Heart left ventricle (tissue), 16 donors: ENCODE data around the gene C2orf92. TPM values are rescaled to one million over a fixed set of nuclear protein-coding genes. Genes with fewer than 3 reads are reported as not detected.
A peak's percentile ranks its signal among the peaks of the same experiment; 100 is the strongest.
"Not testable (repeated sequence)": the region's sequence is repeated elsewhere in the genome, so short reads cannot be mapped to it uniquely, and the experiment has no call there.

Experiments used
- ATAC-seq, 4 donors: fragments of 200-7000 bp; cut with Tn5 transposase; one replicate each; pipeline ENCODE4 v1.9.1; 2020 to 2022; ENCODE audit warnings: moderate library complexity in 4 of 4, mild to moderate bottlenecking in 3 of 4, moderate number of reproducible peaks in 1 of 4
- DNase-seq, 5 donors: peaks; one replicate each; pipeline ENCODE4 v3.0.0-alpha.2; 2020
- H3K27ac ChIP-seq, 12 donors: fragments of 200-600 bp; sonication (generic) in 4 of 12; one replicate each; pipeline versions ENCODE4 v1.5.0 to v1.8.0; 2016 to 2022; ENCODE audit warnings: mild to moderate bottlenecking in 2 of 12
- H3K27me3 ChIP-seq, 9 donors: fragments of 200-600 bp; sonication (generic) in 2 of 9; one replicate each; pipeline versions ENCODE4 v1.5.1 to v1.8.0; 2016 to 2022; ENCODE audit warnings: mild to moderate bottlenecking in 3 of 9
- H3K36me3 ChIP-seq, 9 donors: fragments of 200-600 bp; sonication (generic) in 2 of 9; one replicate each; pipeline versions ENCODE4 v1.5.0 to v1.8.0; 2018 to 2022; ENCODE audit warnings: mild to moderate bottlenecking in 2 of 9
- H3K4me1 ChIP-seq, 12 donors: fragments of 200-600 bp; sonication (generic) in 4 of 12; one replicate each; pipeline versions ENCODE4 v1.5.0 to v1.8.0; 2016 to 2022; ENCODE audit warnings: mild to moderate bottlenecking in 3 of 12
- H3K4me3 ChIP-seq, 12 donors: fragments of 200-600 bp; sonication (generic) in 4 of 12; one replicate each; pipeline versions ENCODE4 v1.5.0 to v1.8.0; 2017 to 2022; ENCODE audit warnings: mild to moderate bottlenecking in 9 of 12, moderate library complexity in 4 of 12
- H3K9me3 ChIP-seq, 12 donors: fragments of 200-600 bp; sonication (generic) in 4 of 12; one replicate each; pipeline versions ENCODE4 v1.5.0 to v1.8.0; 2016 to 2022; ENCODE audit warnings: mild to moderate bottlenecking in 1 of 12
- POLR2A ChIP-seq, 2 donors: fragments of 450-650 bp; IDR thresholded peaks; one replicate each; pipeline ENCODE4 v1.6.1; 2017; ENCODE audit warnings: antibody characterized with exemption in 2 of 2, mild to moderate bottlenecking in 2 of 2, moderate library complexity in 2 of 2
- WGBS, 4 donors: extraction: QIAGEN DNeasy Blood & Tissue Kit in 2 of 4; methylation state at CpG; one replicate each; pipeline versions ENCODE4 v1.1.5 to v1.1.7; 2013 to 2018; 5-methylcytosine and 5-hydroxymethylcytosine counted together
- intact Hi-C, 10 donors: fragments of 100-400 bp; cut with DNase I; formaldehyde crosslinking; loops; one replicate each; pipeline versions ENCODE4 v1.11.1 to v1.14.2; 2022
- long read RNA-seq, 3 donors: library from polyadenylated mRNA; unstranded; transcript quantifications; one replicate each; pipeline ENCODE4 v2.0.0, GENCODE V29; 2020 to 2021
- polyA plus RNA-seq, 2 donors: library from polyadenylated mRNA; stranded (reverse); fragments of 200-250 nt; gene quantifications; one replicate each; pipeline ENCODE4 v1.2.3, GENCODE V29; 2013
- total RNA-seq, 9 donors: library from RNA; depleted of rRNA in 2 of 9; stranded (reverse); fragments of >200 nt in 2 of 9; fragmentation: NEBNext Ultra II Directional in 3 of 9; extraction: Animal tissue kit (Norgen Biotek cat#: 25700) in 3 of 9; gene quantifications; one replicate each; pipeline versions ENCODE4 v1.1.0 to v1.2.4, GENCODE V29; 2016 to 2023
- TF ChIP-seq, protein P1 (sequence below), 12 donors: fragments of 200-600 bp; sonication (generic) in 4 of 12; IDR thresholded peaks; one replicate each; pipeline versions ENCODE4 v1.5.0 to v1.8.0; 2018 to 2022; ENCODE audit warnings: antibody characterized with exemption in 12 of 12, mild to moderate bottlenecking in 5 of 12
- donor health status: ischemic (EF 13 %, LVEDD 7.1; RV severe dilation, severe dysfunction).
- donor health status: healthy with polysubstance abuse.
- donor health status: DM: no; HTN: yes; CAD: no.
- donor health status: DM: no; HTN: no; CAD: no.
- donor health status: ischemic (EF 25% LVEDD 6.9; RV normal size, moderate dysfunction).
- donor health status: ischemic (EF 25% LVEDD 5.7; RV mildly dilated, moderate dysfunction).
- donor health status: healthy.
- donor health status: DM: yes; HTN: yes; CAD: no.
- donor health status: ischemic (EF 35%, LVEDD 5.7; RV mildly dilated, moderate dysfunction).
- donor health status: nonischemic (EF 11% LVEDD 7.7; RV severe dilation, severe dysfunction).
- donor health status: DM: yes; HTN: yes; CAD: no.
- donor health status: PGD.
- donor health status: ischemic (EF 29% LVEDD 5.4; RV normal size, mild dysfunction).
- donor health status: nonischemic (EF 23%, LVEDD 6.1; RV moderate dilation, normal function).

C2orf92 gene
- total RNA-seq: 1 to 10 TPM; 1.7 to 3.9 (median 2.4) TPM
- 10 to 100 TPM in 1 of 2 donors, under 1 TPM in 1; 0.89 to 11.0 TPM for polyA plus RNA-seq
- long read RNA-seq, donor 1, partial matches to known transcripts: 1 of 3 reads
- long read RNA-seq, donor 1, other reads (novel, unspliced or antisense): 2 of 3 reads
- long read RNA-seq, donor 2, partial matches to known transcripts: 0 of 2 reads
- long read RNA-seq, donor 2, other reads (novel, unspliced or antisense): 2 of 2 reads
- long read RNA-seq, donor 3: 0 reads

DNA sequence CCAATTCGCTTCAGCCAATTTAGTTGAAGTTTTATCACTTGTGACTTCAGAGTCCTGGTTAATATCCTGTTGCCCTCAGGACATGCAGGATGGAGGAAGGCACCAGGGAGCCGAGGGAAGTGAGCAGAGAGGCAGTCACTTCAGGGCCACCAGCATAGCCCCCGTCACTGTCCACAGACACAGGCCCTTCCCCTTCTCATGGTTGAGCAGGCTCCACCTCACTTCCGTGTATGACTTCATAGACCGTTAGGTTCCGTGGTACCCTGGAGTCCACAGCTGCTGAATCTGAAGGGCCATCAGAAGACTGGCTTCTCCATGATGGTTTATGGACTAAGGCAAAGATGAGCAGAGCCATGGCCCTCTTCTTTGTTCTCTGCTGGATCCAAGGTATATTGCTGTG is at the start of gene C2orf92:
C2orf92 (plus strand) TSS at position 266 of the 400 bp plus-strand sequence; CDS start at position 342, 76 bp downstream.
- no peak within 1 kb of the TSS for H3K27ac ChIP-seq
- no peak for TF ChIP-seq POLR2A (IDR thresholded peaks at IDR 0.05)
- TF ChIP-seq, protein P1, sequence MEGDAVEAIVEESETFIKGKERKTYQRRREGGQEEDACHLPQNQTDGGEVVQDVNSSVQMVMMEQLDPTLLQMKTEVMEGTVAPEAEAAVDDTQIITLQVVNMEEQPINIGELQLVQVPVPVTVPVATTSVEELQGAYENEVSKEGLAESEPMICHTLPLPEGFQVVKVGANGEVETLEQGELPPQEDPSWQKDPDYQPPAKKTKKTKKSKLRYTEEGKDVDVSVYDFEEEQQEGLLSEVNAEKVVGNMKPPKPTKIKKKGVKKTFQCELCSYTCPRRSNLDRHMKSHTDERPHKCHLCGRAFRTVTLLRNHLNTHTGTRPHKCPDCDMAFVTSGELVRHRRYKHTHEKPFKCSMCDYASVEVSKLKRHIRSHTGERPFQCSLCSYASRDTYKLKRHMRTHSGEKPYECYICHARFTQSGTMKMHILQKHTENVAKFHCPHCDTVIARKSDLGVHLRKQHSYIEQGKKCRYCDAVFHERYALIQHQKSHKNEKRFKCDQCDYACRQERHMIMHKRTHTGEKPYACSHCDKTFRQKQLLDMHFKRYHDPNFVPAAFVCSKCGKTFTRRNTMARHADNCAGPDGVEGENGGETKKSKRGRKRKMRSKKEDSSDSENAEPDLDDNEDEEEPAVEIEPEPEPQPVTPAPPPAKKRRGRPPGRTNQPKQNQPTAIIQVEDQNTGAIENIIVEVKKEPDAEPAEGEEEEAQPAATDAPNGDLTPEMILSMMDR (IDR thresholded peaks at IDR 0.05): no peak
- intact Hi-C loops: no loop called here
- ATAC-seq (no peak), DNase-seq (no peak)
- H3K9me3 ChIP-seq: no peaks in the 10 kb centered on the region
- H3K4me1 ChIP-seq: peaks cover 0 to 7% (median 3%) of the 10 kb centered on the region in 12 donors
- peaks cover 0 to 4% (median 0%) of the 10 kb centered on the region in 9 donors for H3K36me3 ChIP-seq
- WGBS, 4 donors: 91 to 96% (median 93%) methylated on average over 6 of the region's 6 CpGs
- no peaks in the 10 kb centered on the region for H3K27me3 ChIP-seq
- H3K4me3 ChIP-seq: no peak within 1 kb of the TSS

DNA sequence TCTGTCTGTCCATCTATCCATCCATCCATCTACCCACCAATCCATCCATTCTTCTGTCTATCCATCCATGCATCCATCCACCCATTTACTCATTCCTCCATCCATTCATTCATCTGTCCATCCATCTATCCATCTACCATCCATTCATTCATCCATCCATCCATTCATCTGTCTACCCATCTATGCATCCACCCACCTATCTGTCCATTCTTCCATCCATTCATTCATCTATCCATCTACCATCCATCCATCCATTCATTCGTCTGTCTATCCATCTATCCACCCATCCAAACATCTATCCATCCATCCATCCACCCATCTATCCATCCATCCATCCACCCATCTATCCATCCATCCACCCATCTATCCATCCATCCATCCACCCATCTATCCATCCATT is 49.0 kb upstream of the C2orf92 start:
- H3K27me3 ChIP-seq, ATAC-seq, H3K4me1 ChIP-seq, H3K27ac ChIP-seq, H3K36me3 ChIP-seq, H3K9me3 ChIP-seq, DNase-seq, intact Hi-C loops, H3K4me3 ChIP-seq: not testable (repeated sequence)
- 80 to 93% (median 91%) methylated on average over 1 of the region's 1 CpG for WGBS, 4 donors

GRCh38 chr2:97622976-97623375 is 46.5 kb upstream of the C2orf92 start:
- intact Hi-C loops, H3K27me3 ChIP-seq, H3K4me1 ChIP-seq, H3K9me3 ChIP-seq, H3K27ac ChIP-seq, DNase-seq, H3K4me3 ChIP-seq, H3K36me3 ChIP-seq, ATAC-seq: not testable (repeated sequence)

DNA sequence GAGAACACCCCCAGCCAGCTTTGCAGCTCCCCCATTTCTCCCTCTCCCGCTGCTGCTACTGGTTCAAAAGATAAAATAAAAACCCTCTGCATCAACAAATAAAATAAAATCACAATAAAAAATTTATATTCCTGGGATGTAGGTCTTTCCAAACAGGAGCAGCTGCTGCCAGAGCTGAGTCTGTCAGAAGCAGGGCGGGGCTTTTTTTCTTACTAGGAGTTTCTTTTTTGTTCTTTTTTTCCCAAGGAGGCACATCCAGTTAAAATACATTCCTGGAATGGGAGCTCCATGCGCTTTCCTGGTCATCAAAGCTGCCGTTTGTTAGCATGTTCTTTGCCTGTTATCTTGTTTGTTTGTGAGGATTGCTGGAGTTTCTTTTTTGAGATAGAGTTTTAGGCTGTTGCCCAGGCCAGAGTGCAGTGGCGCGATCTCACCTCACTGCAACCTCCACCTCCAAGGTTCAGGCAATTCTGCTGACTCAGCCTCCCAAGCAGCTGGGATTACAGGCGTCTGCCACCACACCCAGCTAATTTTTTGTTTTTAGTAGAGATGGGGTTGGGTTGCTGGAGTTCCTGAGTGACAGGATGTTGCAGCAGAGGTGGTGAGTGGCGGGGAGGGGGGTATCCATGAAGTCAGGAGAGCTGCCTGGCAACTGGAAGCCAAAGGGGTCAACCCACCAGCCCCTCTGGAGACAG is 44.0 kb upstream of the C2orf92 start:
- H3K27ac ChIP-seq, H3K9me3 ChIP-seq, H3K36me3 ChIP-seq, intact Hi-C loops, H3K4me1 ChIP-seq, H3K27me3 ChIP-seq, DNase-seq, H3K4me3 ChIP-seq, ATAC-seq: not testable (repeated sequence)
- 41 to 59% (median 48%) methylated on average over 2 to 4 of the region's 8 CpGs for WGBS, 4 donors

DNA sequence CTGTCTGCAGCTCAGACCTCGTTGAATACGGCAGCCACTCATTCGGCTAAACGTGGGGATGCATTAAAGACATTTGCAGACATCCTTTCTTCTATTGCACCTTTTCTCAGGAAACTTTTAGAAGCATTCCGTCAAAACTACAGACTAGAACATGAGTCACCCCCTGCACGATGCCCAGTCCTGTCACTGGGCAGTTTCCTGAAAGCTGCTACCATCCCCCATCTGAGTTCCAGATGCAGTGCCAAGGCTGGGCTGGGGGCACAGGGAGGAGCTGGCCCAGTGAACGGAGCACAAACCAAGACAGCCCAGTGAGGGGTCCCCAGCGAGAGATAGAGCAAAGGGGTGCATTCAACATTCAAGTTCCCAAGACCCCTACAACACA is 43.5 kb upstream of the C2orf92 start:
- H3K27me3 ChIP-seq, H3K36me3 ChIP-seq, ATAC-seq, intact Hi-C loops, H3K4me1 ChIP-seq, H3K27ac ChIP-seq, H3K9me3 ChIP-seq, DNase-seq, H3K4me3 ChIP-seq: not testable (repeated sequence)
- WGBS, 4 donors: 57 to 67% (median 61%) methylated on average over 7 to 8 of the region's 8 CpGs

GRCh38 chr2:97644023-97644717 is 25.3 kb upstream of the C2orf92 start:
- H3K27me3 ChIP-seq: peaks cover 0 to 3% (median 0%) of the 10 kb centered on the region in 9 donors
- no peak overlapping the region for H3K4me3 ChIP-seq
- intact Hi-C loops: loop anchor here in 2 of 10 donors (5.0 to 10.0 kb wide), 2 partner anchors 33 to 49 kb away; no protein-coding TSS in a partner anchor
- DNase-seq: no peak
- H3K4me1 ChIP-seq: peaks cover 0 to 27% (median 14%) of the 10 kb centered on the region in 12 donors
- WGBS, 4 donors: 90 to 96% (median 95%) methylated on average over 4 of the region's 4 CpGs
- TF ChIP-seq, protein P1 (IDR thresholded peaks at IDR 0.05): no peak
- TF ChIP-seq POLR2A (IDR thresholded peaks at IDR 0.05): no peak
- ATAC-seq: no peak
- H3K9me3 ChIP-seq: no peaks in the 10 kb centered on the region
- H3K27ac ChIP-seq: peak overlapping the region in 5 of 12 donors; percentile 11 to 99 (median 92)
- H3K36me3 ChIP-seq: peaks cover 0 to 24% (median 22%) of the 10 kb centered on the region in 9 donors
